ENCODE measurements around the gene PRDM16.

DNA sequence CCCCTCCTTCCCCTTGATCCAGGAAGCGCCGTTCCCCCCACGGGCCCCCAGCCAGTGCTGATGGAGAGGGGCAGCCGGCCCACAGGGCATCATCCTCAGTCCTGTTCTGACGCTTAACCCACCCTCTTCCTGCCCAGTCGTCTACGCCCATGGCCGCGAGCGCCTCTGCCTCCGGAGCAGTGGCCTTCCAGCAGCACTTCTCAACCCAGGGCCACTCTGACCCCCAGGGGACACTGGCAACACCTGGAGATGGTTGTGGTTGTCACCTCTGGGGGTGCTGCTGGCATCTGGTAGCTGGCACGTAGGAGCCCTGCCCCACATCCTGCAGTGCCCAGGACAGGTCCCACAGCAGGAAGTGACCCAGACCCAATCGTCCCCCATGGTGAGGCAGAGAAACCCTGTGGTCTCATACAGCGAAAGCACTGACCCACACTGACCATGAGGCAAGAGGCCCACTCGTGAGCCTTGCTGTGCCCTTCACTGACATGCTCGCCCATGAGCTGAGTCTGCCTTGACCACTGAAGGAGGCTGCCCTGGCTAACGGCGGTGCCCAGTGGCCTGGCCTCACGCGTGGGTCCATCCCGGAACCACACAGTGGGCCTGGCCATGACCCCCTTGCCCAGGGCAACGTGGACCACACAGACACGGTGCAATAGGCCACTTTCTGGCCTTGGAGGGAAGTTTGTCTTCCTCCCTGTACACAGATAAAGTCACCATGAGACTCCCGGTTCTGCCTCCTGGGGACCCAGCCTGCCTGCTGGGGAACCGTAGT lies 288.7 kb downstream of the PRDM16 start:
- TF ChIP-seq ZNF274 (IDR thresholded peaks at IDR 0.05; ENCODE audit: low read depth, low read length) (no peak), YY1 (IDR thresholded peaks at IDR 0.05; ENCODE audit: insufficient read depth, insufficient read length) (no peak)
